ENCODE data around the gene SH2D5. TPM values are rescaled to one million over a fixed set of nuclear protein-coding genes. Genes with fewer than 3 reads are reported as not detected.

SH2D5 gene
- polyA plus RNA-seq, 3 donors: not detected

DNA sequence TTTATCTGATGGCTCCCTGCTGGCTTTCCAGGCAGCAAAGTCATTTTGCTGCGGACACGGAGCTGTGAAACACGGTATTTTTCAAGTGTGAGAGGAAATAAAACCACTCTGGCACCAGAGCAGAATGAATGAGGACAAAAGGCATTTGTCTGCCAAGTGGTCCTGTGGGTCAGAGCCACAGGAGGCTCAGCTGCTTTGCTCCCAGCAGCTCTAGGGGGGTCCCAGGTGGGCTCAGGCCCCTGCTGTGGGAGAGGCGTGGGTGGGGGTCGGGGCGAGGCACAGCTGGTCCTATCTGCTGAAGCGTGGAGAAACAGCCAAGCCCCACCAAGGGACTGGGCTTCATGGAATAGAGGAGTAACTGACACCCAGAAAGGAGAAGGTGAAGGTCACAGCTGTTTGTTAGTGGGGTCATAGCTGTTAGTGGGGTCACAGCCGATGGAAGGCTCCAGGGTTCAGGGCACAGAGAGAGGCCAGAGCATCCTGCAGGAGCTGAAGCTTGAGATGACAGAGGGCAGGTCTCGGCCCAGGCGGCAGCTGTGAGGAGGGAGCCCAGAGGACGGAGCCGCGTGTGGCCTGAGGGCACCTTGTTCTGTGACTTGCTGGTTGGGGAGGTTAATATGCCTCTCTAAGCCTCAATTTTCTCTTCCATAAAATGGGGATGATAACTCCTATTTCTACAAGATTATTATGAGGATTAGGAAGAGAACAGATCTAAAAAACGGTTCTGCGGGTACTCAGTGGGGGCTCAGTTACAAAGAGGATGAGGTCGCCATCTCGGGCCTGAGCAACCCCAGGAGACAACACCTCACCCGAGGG lies 21.8 kb downstream of the SH2D5 start:
- H3K4me3 ChIP-seq (replicated peaks in 1 of 3; ENCODE audit: low read depth in 2 of 3, low read length in 3 of 3): no peak overlapping the region
- DNase-seq: no peak
- H3K27me3 ChIP-seq (ENCODE audit: control insufficient read depth in 2 of 2, insufficient read depth in 2 of 2, low read length in 2 of 2): peaks cover 0 to 3% of the 10 kb centered on the region in 2 donors
- H2AFZ ChIP-seq (ENCODE audit: insufficient read depth, low read depth, low read length, poor library complexity, severe bottlenecking): no peak overlapping the region
- H3K9me3 ChIP-seq (replicated peaks in 1 of 2; ENCODE audit: control insufficient read depth in 1 of 2, insufficient read depth in 1 of 2, low read length in 2 of 2): no peaks in the 10 kb centered on the region
- Mint-ChIP-seq H3K36me3 (no peaks in the 10 kb centered on the region), H3K9me3 (peaks cover 0 to 2% (median 0%) of the 10 kb centered on the region in 7 donors), H3K4me1 (peaks cover 14% of the 10 kb centered on the region), H3K27ac (peak overlapping the region in 1 of 7 donors; percentile 59), H3K27me3 (ENCODE audit: low read depth in 3 of 3) (peaks cover 10 to 12% (median 11%) of the 10 kb centered on the region in 3 donors), H3K4me3 (no peak overlapping the region)
- H3K36me3 ChIP-seq (replicated peaks in 1 of 2; ENCODE audit: control insufficient read depth in 1 of 2, insufficient read depth in 2 of 2, low read length in 2 of 2): no peaks in the 10 kb centered on the region
- H4K20me1 ChIP-seq (ENCODE audit: insufficient read depth, low read length): no peaks in the 10 kb centered on the region
- no peaks in the 10 kb centered on the region for H3K79me2 ChIP-seq (ENCODE audit: insufficient read depth, low read length)
- TF ChIP-seq, protein P1, sequence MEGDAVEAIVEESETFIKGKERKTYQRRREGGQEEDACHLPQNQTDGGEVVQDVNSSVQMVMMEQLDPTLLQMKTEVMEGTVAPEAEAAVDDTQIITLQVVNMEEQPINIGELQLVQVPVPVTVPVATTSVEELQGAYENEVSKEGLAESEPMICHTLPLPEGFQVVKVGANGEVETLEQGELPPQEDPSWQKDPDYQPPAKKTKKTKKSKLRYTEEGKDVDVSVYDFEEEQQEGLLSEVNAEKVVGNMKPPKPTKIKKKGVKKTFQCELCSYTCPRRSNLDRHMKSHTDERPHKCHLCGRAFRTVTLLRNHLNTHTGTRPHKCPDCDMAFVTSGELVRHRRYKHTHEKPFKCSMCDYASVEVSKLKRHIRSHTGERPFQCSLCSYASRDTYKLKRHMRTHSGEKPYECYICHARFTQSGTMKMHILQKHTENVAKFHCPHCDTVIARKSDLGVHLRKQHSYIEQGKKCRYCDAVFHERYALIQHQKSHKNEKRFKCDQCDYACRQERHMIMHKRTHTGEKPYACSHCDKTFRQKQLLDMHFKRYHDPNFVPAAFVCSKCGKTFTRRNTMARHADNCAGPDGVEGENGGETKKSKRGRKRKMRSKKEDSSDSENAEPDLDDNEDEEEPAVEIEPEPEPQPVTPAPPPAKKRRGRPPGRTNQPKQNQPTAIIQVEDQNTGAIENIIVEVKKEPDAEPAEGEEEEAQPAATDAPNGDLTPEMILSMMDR (IDR thresholded peaks at IDR 0.05): no peak
- H3K4me2 ChIP-seq (replicated peaks; ENCODE audit: extremely low read depth, low read length, poor library complexity, severe bottlenecking): no peak overlapping the region
- no peak overlapping the region for H3K9ac ChIP-seq (ENCODE audit: insufficient read depth, low read length, poor library complexity, severe bottlenecking)
- peaks cover 12% of the 10 kb centered on the region in 2 donors for H3K4me1 ChIP-seq (ENCODE audit: control insufficient read depth in 1 of 2, insufficient read depth in 2 of 2, low read length in 2 of 2)
- intact Hi-C loops (cut with micrococcal nuclease): no loop called here
- WGBS (ENCODE audit: insufficient coverage): 79% methylated on average over 11 of the region's 18 CpGs
- no peak overlapping the region for H3K27ac ChIP-seq (ENCODE audit: low read depth in 1 of 2, low read length in 2 of 2)

DNA sequence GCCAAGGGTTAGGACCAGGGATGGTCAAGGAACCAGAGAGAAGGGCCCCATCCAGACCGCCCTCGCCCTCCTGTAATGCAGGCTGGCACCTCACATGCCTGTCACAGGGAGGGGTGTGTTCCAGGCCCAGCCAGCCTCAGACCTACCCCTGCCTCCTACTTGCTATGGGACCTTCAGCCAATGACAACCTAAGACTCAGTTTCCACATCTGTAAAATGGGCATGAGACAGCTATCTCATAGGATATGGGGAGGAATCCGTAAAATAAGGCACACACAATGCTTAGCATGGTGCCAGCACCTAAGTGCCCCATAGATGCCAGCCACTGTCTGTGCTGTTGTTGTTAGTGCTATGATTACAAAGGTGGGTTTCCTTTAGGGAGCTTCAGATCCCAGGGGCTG lies 22.6 kb downstream of the SH2D5 start:
- Mint-ChIP-seq H3K9me3 (peaks cover 0 to 2% (median 0%) of the 10 kb centered on the region in 7 donors), H3K27ac (no peak overlapping the region), H3K36me3 (no peaks in the 10 kb centered on the region), H3K27me3 (ENCODE audit: low read depth in 3 of 3) (peaks cover 5 to 7% (median 6%) of the 10 kb centered on the region in 3 donors), H3K4me3 (no peak overlapping the region), H3K4me1 (peaks cover 7% of the 10 kb centered on the region)
- no peaks in the 10 kb centered on the region for H3K36me3 ChIP-seq (replicated peaks in 1 of 2; ENCODE audit: control insufficient read depth in 1 of 2, insufficient read depth in 2 of 2, low read length in 2 of 2)
- no peaks in the 10 kb centered on the region for H3K79me2 ChIP-seq (ENCODE audit: insufficient read depth, low read length)
- 100% methylated on average over 1 of the region's 3 CpGs for WGBS (ENCODE audit: insufficient coverage)
- DNase-seq: no peak
- no peak overlapping the region for H2AFZ ChIP-seq (ENCODE audit: insufficient read depth, low read depth, low read length, poor library complexity, severe bottlenecking)
- intact Hi-C loops (cut with micrococcal nuclease): no loop called here
- no peak overlapping the region for H3K4me2 ChIP-seq (replicated peaks; ENCODE audit: extremely low read depth, low read length, poor library complexity, severe bottlenecking)
- H3K4me3 ChIP-seq (replicated peaks in 1 of 3; ENCODE audit: low read depth in 2 of 3, low read length in 3 of 3): no peak overlapping the region
- H3K9me3 ChIP-seq (replicated peaks in 1 of 2; ENCODE audit: control insufficient read depth in 1 of 2, insufficient read depth in 1 of 2, low read length in 2 of 2): no peaks in the 10 kb centered on the region
- TF ChIP-seq, protein P1 (IDR thresholded peaks at IDR 0.05): no peak
- no peak overlapping the region for H3K27ac ChIP-seq (ENCODE audit: low read depth in 1 of 2, low read length in 2 of 2)
- peaks cover 7 to 8% of the 10 kb centered on the region in 2 donors for H3K4me1 ChIP-seq (ENCODE audit: control insufficient read depth in 1 of 2, insufficient read depth in 2 of 2, low read length in 2 of 2)
- no peaks in the 10 kb centered on the region for H4K20me1 ChIP-seq (ENCODE audit: insufficient read depth, low read length)
- no peak overlapping the region for H3K9ac ChIP-seq (ENCODE audit: insufficient read depth, low read length, poor library complexity, severe bottlenecking)
- H3K27me3 ChIP-seq (ENCODE audit: control insufficient read depth in 2 of 2, insufficient read depth in 2 of 2, low read length in 2 of 2): no peaks in the 10 kb centered on the region

Data from CD14-positive monocyte (primary cell).